Naive thymus-derived CD4-positive, alpha-beta T cell (primary cell): ENCODE data around the gene BCL2L11. TPM values are rescaled to one million over a fixed set of nuclear protein-coding genes. Genes with fewer than 3 reads are reported as not detected.

Experiments used
- ATAC-seq: fragments of 150-1000 bp; cut with Tn5 transposase; 2 replicates; pipeline ENCODE4 v1.10.0; 2021; ENCODE audit warnings: mild to moderate bottlenecking, moderate library complexity
- CTCF ChIA-PET: fragments of 350-600 bp; sonication (Branson Sonifier 250); formaldehyde crosslinking; loops from one replicate; lab custom pipeline; 2021; ENCODE audit warnings: antibody characterized with exemption; lab: Charles Lee
- POLR2A ChIA-PET: fragments of 350-600 bp; sonication (Branson Sonifier 250); formaldehyde crosslinking; loops from one replicate; lab custom pipeline; 2021; ENCODE audit warnings: antibody characterized with exemption, inconsistent platforms; lab: Charles Lee
- DNase-seq, 9 donors: peaks; one replicate each; pipeline versions ENCODE4 v3.0.0 to v3.0.0-alpha.2; 2020 to 2022; ENCODE audit warnings: mixed read lengths in 1 of 9
- H3K27ac ChIP-seq: one replicate; pipeline ENCODE4 v1.7.0; 2013; ENCODE audit warnings: mild to moderate bottlenecking, low read depth, low read length, moderate library complexity
- H3K27me3 ChIP-seq, 2 donors: one replicate each; pipeline ENCODE4 v1.7.0; 2013; ENCODE audit warnings: low read length in 2 of 2, mild to moderate bottlenecking in 2 of 2, moderate library complexity in 2 of 2; ENCODE audit not compliant: control insufficient read depth in 2 of 2, insufficient read depth in 2 of 2
- H3K36me3 ChIP-seq, 3 experiments: 1 replicate in 2 of 3; 2 replicates in 1 of 3; pipeline ENCODE4 v1.7.0; 2013; ENCODE audit warnings: low read length in 3 of 3, mild to moderate bottlenecking in 3 of 3, moderate library complexity in 1 of 3; ENCODE audit not compliant: insufficient read depth in 3 of 3, control insufficient read depth in 2 of 3
- H3K4me1 ChIP-seq, 2 donors: one replicate each; pipeline ENCODE4 v1.7.0; 2013; ENCODE audit warnings: low read length in 2 of 2, mild to moderate bottlenecking in 2 of 2, moderate library complexity in 1 of 2; ENCODE audit not compliant: control insufficient read depth in 2 of 2, insufficient read depth in 2 of 2
- H3K4me3 ChIP-seq: 2 replicates; pipeline ENCODE4 v1.7.0; 2013; ENCODE audit warnings: mild to moderate bottlenecking, low read length
- H3K9me3 ChIP-seq, 3 experiments: 1 replicate in 2 of 3; 2 replicates in 1 of 3; pipeline ENCODE4 v1.7.0; 2013; ENCODE audit warnings: low read length in 3 of 3; ENCODE audit not compliant: control insufficient read depth in 2 of 3
- H3K27ac Mint-ChIP-seq, 9 donors: one replicate each; pipeline ENCODE4 v1.8.0; 2020 to 2022; ENCODE audit warnings: mixed read lengths in 9 of 9, mild to moderate bottlenecking in 8 of 9, moderate library complexity in 5 of 9, inconsistent platforms in 2 of 9
- H3K27me3 Mint-ChIP-seq, 5 donors: one replicate each; pipeline ENCODE4 v1.8.0; 2021 to 2022; ENCODE audit warnings: mixed read lengths in 5 of 5, mild to moderate bottlenecking in 1 of 5
- H3K36me3 Mint-ChIP-seq, 5 donors: one replicate each; pipeline ENCODE4 v1.8.0; 2020 to 2022; ENCODE audit warnings: mixed read lengths in 5 of 5, mild to moderate bottlenecking in 3 of 5, inconsistent platforms in 1 of 5
- H3K4me1 Mint-ChIP-seq, 7 donors: one replicate each; pipeline ENCODE4 v1.8.0; 2020 to 2022; ENCODE audit warnings: mixed read lengths in 7 of 7, mild to moderate bottlenecking in 3 of 7, inconsistent platforms in 1 of 7
- H3K4me3 Mint-ChIP-seq, 10 donors: one replicate each; pipeline ENCODE4 v1.8.0; 2020 to 2022; ENCODE audit warnings: mild to moderate bottlenecking in 10 of 10, mixed read lengths in 10 of 10, moderate library complexity in 6 of 10, inconsistent platforms in 2 of 10
- H3K9me3 Mint-ChIP-seq, 11 donors: one replicate each; pipeline ENCODE4 v1.8.0; 2020 to 2022; ENCODE audit warnings: mixed read lengths in 11 of 11, mild to moderate bottlenecking in 4 of 11, inconsistent platforms in 1 of 11, moderate library complexity in 1 of 11
- intact Hi-C, 2 donors: fragments of 100-400 bp; cut with micrococcal nuclease; formaldehyde crosslinking; loops; one replicate each; pipeline ENCODE4 v1.15.1; 2023
- polyA plus RNA-seq, 2 donors: library from polyadenylated mRNA; unstranded; fragments of 300-500 nt; fragmentation: Illumina TruSeq; gene quantifications; one replicate each; pipeline ENCODE4 v1.2.3, GENCODE V29; 2021
- total RNA-seq, 6 experiments: library from RNA in 5 of 6; stranded (reverse) in 5 of 6; gene quantifications; 1 replicate in 5 of 6; 2 replicates in 1 of 6; pipeline ENCODE4 v1.2.3 and lab custom pipeline; 2021 to 2026

Gene BCL2L11
- total and polyA plus RNA-seq, 7 experiments from 2014 or later, result 12.3 to 67.6 (median 38.5) TPM

GRCh38 chr2:111205774-111206173 is 85.1 kb downstream of the BCL2L11 start:
- peaks cover 0 to 2% (median 0%) of the 10 kb centered on the region in 11 donors for H3K9me3 Mint-ChIP-seq
- DNase-seq, result no peak
- no peak overlapping the region for H3K4me3 Mint-ChIP-seq
- peaks cover 0 to 29% (median 0%) of the 10 kb centered on the region in 7 donors for H3K4me1 Mint-ChIP-seq
- no peak for ATAC-seq
- H3K27me3 ChIP-seq, result no peaks in the 10 kb centered on the region
- no peak overlapping the region for H3K27ac ChIP-seq
- H3K27me3 Mint-ChIP-seq, result peaks cover 0 to 10% (median under 1%) of the 10 kb centered on the region in 5 donors
- no peaks in the 10 kb centered on the region for H3K9me3 ChIP-seq
- H3K36me3 ChIP-seq, result no peaks in the 10 kb centered on the region
- peaks cover 0 to 28% (median 0%) of the 10 kb centered on the region in 5 donors for H3K36me3 Mint-ChIP-seq
- CTCF ChIA-PET, result no interaction called here
- H3K4me3 ChIP-seq, result no peak overlapping the region
- H3K4me1 ChIP-seq, result no peaks in the 10 kb centered on the region
- H3K27ac Mint-ChIP-seq, result no peak overlapping the region
- intact Hi-C loops, result loop anchor here in 1 of 2 donors (5.0 kb wide), 1 partner anchor 38 kb away; no protein-coding TSS in a partner anchor
- POLR2A ChIA-PET, result no interaction called here

GRCh38 chr2:111207851-111208250 is 87.1 kb downstream of the BCL2L11 start:
- CTCF ChIA-PET, result no interaction called here
- H3K27me3 Mint-ChIP-seq, result peaks cover 0 to 15% (median 3%) of the 10 kb centered on the region in 5 donors

GRCh38 chr2:111208639-111209038 is 87.9 kb downstream of the BCL2L11 start:
- no peaks in the 10 kb centered on the region for H3K9me3 ChIP-seq
- Mint-ChIP-seq H3K9me3 (peaks cover 0 to 14% (median 8%) of the 10 kb centered on the region in 11 donors), H3K4me1 (peaks cover 0 to 27% (median 0%) of the 10 kb centered on the region in 7 donors), H3K4me3 (peak overlapping the region in 1 of 10 donors; percentile 61), H3K27me3 (peaks cover 0 to 17% (median 5%) of the 10 kb centered on the region in 5 donors), H3K36me3 (peaks cover 0 to 42% (median 0%) of the 10 kb centered on the region in 5 donors), H3K27ac (no peak overlapping the region)
- H3K36me3 ChIP-seq, result no peaks in the 10 kb centered on the region
- H3K27ac ChIP-seq, result no peak overlapping the region
- no peak overlapping the region for H3K4me3 ChIP-seq
- ATAC-seq (no peak), DNase-seq (no peak)
- ChIA-PET CTCF (no interaction called here), POLR2A (no interaction called here)
- no peaks in the 10 kb centered on the region for H3K4me1 ChIP-seq
- H3K27me3 ChIP-seq, result no peaks in the 10 kb centered on the region
- intact Hi-C loops, result loop anchor here in 1 of 2 donors (1.0 to 5.0 kb wide), 3 partner anchors 31 to 494 kb away; no protein-coding TSS in a partner anchor

More at GRCh38 chr2:111207851-111208250, 87.1 kb downstream of the BCL2L11 start:
- peaks cover 0 to 27% (median 0%) of the 10 kb centered on the region in 7 donors for H3K4me1 Mint-ChIP-seq
- peaks cover 0 to 7% (median 1%) of the 10 kb centered on the region in 11 donors for H3K9me3 Mint-ChIP-seq
- peaks cover 0 to 37% (median 0%) of the 10 kb centered on the region in 5 donors for H3K36me3 Mint-ChIP-seq
- Histone ChIP-seq H3K4me1 (no peaks in the 10 kb centered on the region), H3K4me3 (no peak overlapping the region), H3K36me3 (no peaks in the 10 kb centered on the region), H3K9me3 (no peaks in the 10 kb centered on the region), H3K27ac (no peak overlapping the region), H3K27me3 (no peaks in the 10 kb centered on the region)
- H3K27ac Mint-ChIP-seq, result no peak overlapping the region
- ATAC-seq (no peak), DNase-seq (no peak)
- intact Hi-C loops, result loop anchor here in 1 of 2 donors (2.0 to 5.0 kb wide), 2 partner anchors 41 to 495 kb away; no protein-coding TSS in a partner anchor
- H3K4me3 Mint-ChIP-seq, result no peak overlapping the region
- POLR2A ChIA-PET, result no interaction called here

- Mint-ChIP-seq H3K4me3 (peak overlapping the region in 1 of 10 donors; percentile 61), H3K4me1 (peaks cover 0 to 27% (median 0%) of the 10 kb centered on the region in 7 donors), H3K27ac (peak overlapping the region in 1 of 9 donors; percentile 51), H3K36me3 (peaks cover under 1 to 43% (median 3%) of the 10 kb centered on the region in 5 donors), H3K9me3 (peaks cover 0 to 18% (median 11%) of the 10 kb centered on the region in 11 donors), H3K27me3 (peaks cover 0 to 13% (median 8%) of the 10 kb centered on the region in 5 donors)
- ATAC-seq (peak; percentile 54), DNase-seq (peak in 1 of 9 donors; percentile 41)
- Histone ChIP-seq H3K9me3 (no peaks in the 10 kb centered on the region), H3K27me3 (no peaks in the 10 kb centered on the region), H3K36me3 (no peaks in the 10 kb centered on the region), H3K4me3 (no peak overlapping the region), H3K4me1 (no peaks in the 10 kb centered on the region), H3K27ac (no peak overlapping the region)
- intact Hi-C loops, result loop anchor here in 1 of 2 donors (1.0 to 5.0 kb wide), 3 partner anchors 30 to 494 kb away; no protein-coding TSS in a partner anchor
- ChIA-PET POLR2A (no interaction called here), CTCF (no interaction called here)
Observed at GRCh38 chr2:111209045-111209514, 88.4 kb downstream of the BCL2L11 start.

GRCh38 chr2:111210036-111210435 is 89.3 kb downstream of the BCL2L11 start:
- Mint-ChIP-seq H3K4me1 (peaks cover 0 to 30% (median 0%) of the 10 kb centered on the region in 7 donors), H3K27ac (no peak overlapping the region), H3K36me3 (peaks cover 4 to 48% (median 10%) of the 10 kb centered on the region in 5 donors), H3K27me3 (peaks cover 0 to 12% (median 12%) of the 10 kb centered on the region in 5 donors), H3K9me3 (peaks cover 2 to 28% (median 21%) of the 10 kb centered on the region in 11 donors), H3K4me3 (no peak overlapping the region)
- Histone ChIP-seq H3K27ac (no peak overlapping the region), H3K27me3 (no peaks in the 10 kb centered on the region), H3K9me3 (no peaks in the 10 kb centered on the region), H3K36me3 (no peaks in the 10 kb centered on the region), H3K4me1 (no peaks in the 10 kb centered on the region), H3K4me3 (no peak overlapping the region)
- POLR2A ChIA-PET, result no interaction called here
- CTCF ChIA-PET, result interaction anchor here (0.7 kb wide), 1 partner anchor 352 kb away, joined by 3 read pairs; no protein-coding TSS in a partner anchor
- intact Hi-C loops, result no loop called here
- no peak for ATAC-seq
- DNase-seq, result no peak

- Histone ChIP-seq H3K27me3 (no peaks in the 10 kb centered on the region), H3K27ac (no peak overlapping the region), H3K4me3 (no peak overlapping the region), H3K4me1 (no peaks in the 10 kb centered on the region), H3K36me3 (no peaks in the 10 kb centered on the region), H3K9me3 (no peaks in the 10 kb centered on the region)
- no peak overlapping the region for H3K4me3 Mint-ChIP-seq
- ChIA-PET CTCF (no interaction called here), POLR2A (no interaction called here)
- H3K9me3 Mint-ChIP-seq, result peaks cover 3 to 39% (median 24%) of the 10 kb centered on the region in 11 donors
- peaks cover 0 to 12% (median 9%) of the 10 kb centered on the region in 5 donors for H3K27me3 Mint-ChIP-seq
- ATAC-seq (no peak), DNase-seq (no peak)
- peaks cover 0 to 20% (median 0%) of the 10 kb centered on the region in 7 donors for H3K4me1 Mint-ChIP-seq
- H3K27ac Mint-ChIP-seq, result no peak overlapping the region
- intact Hi-C loops, result no loop called here
- peaks cover 4 to 42% (median 10%) of the 10 kb centered on the region in 5 donors for H3K36me3 Mint-ChIP-seq
Observed at GRCh38 chr2:111213877-111214276, 93.2 kb downstream of the BCL2L11 start.
